GF-D8 (cell line): ENCODE measurements around the gene CDC23.

Source experiments
- DNase-seq: peaks from one replicate; lab custom pipeline; 2025; lab: John Stamatoyannopoulos, UW

CDC23 gene

GRCh38 chr5:138140268-138140667 is 72.9 kb downstream of the CDC23 start:
- no peak for DNase-seq

GRCh38 chr5:138139781-138140090 is 73.4 kb downstream of the CDC23 start:
- DNase-seq, result peak; percentile 2

GRCh38 chr5:138138949-138139780 is 74.0 kb downstream of the CDC23 start, which contains the start of gene NME5:
Gene NME5, minus strand, starts transcription at chr5:138139428. Its CDS starts 648 bp downstream, at chr5:138138780.
- DNase-seq, result no peak
